Measurements from ENCODE around the gene RETN. TPM values are rescaled to one million over a fixed set of nuclear protein-coding genes. Genes with fewer than 3 reads are reported as not detected.

The RETN gene
- total and polyA plus RNA-seq, 2 experiments from 2014 or later, result not detected

DNA sequence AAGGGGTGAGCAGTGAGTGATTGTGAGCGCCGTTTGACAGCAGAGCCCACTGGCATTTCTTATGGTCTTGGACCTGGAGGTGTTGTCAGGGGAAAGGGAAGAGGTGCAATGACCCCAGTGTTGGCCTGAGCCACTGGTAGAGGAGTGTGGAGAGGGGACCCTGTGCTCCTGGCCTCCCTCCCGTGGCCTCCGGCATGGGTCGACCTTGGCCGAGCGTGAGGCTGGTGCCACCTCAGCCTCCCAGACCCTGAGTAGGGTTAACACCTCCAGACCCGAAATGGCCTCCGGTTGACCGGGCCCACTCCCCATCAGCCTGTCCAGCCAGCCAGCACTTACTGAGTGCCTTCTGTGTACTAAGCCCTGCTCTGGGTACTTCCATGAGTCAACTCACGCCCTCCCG, 18.3 kb downstream of the RETN start:
- H2AFZ ChIP-seq, result no peak overlapping the region
- Mint-ChIP-seq H3K4me1 (no peaks in the 10 kb centered on the region; the same call in 1 of the 3 replicates), H3K27me3 (ENCODE audit: insufficient read depth, low read depth, poor library complexity) (peaks cover 15% of the 10 kb centered on the region), H3K36me3 (ENCODE audit: low read depth) (peaks cover 28% of the 10 kb centered on the region), H3K27ac (no peak overlapping the region), H3K9me3 (no peaks in the 10 kb centered on the region), H3K4me3 (no peak overlapping the region)
- 0 out of 2 replicates have a peak, but pooled peaks cover 2% of the 10 kb centered on the region for H3K27me3 ChIP-seq (ENCODE audit: insufficient read depth)
- no peaks in the 10 kb centered on the region; the same call in 1 of the 2 replicates for H3K36me3 ChIP-seq (ENCODE audit: insufficient read depth)
- ATAC-seq (no peak), DNase-seq (ENCODE audit: low spot score) (no peak)
- H3F3A ChIP-seq (replicated peaks; ENCODE audit: low read depth), result 0 out of 2 replicates have a peak, but pooled peaks cover 3% of the 10 kb centered on the region
- no peak overlapping the region for H3K4me2 ChIP-seq
- peaks cover 4% of the 10 kb centered on the region; the same call in 1 of the 2 replicates for H3K9me2 ChIP-seq (ENCODE audit: insufficient read depth)
- H3K27ac ChIP-seq (ENCODE audit: low read depth), result no peak overlapping the region
- H3K4me1 ChIP-seq (ENCODE audit: insufficient read depth), result peaks cover 7% of the 10 kb centered on the region
- H4K20me1 ChIP-seq (replicated peaks; ENCODE audit: insufficient read depth), result peaks cover 8% of the 10 kb centered on the region
- no peak for TF ChIP-seq ZNF114 (CRISPR knock-in tag; IDR thresholded peaks at IDR 0.05)
- TF ChIP-seq, protein P1, sequence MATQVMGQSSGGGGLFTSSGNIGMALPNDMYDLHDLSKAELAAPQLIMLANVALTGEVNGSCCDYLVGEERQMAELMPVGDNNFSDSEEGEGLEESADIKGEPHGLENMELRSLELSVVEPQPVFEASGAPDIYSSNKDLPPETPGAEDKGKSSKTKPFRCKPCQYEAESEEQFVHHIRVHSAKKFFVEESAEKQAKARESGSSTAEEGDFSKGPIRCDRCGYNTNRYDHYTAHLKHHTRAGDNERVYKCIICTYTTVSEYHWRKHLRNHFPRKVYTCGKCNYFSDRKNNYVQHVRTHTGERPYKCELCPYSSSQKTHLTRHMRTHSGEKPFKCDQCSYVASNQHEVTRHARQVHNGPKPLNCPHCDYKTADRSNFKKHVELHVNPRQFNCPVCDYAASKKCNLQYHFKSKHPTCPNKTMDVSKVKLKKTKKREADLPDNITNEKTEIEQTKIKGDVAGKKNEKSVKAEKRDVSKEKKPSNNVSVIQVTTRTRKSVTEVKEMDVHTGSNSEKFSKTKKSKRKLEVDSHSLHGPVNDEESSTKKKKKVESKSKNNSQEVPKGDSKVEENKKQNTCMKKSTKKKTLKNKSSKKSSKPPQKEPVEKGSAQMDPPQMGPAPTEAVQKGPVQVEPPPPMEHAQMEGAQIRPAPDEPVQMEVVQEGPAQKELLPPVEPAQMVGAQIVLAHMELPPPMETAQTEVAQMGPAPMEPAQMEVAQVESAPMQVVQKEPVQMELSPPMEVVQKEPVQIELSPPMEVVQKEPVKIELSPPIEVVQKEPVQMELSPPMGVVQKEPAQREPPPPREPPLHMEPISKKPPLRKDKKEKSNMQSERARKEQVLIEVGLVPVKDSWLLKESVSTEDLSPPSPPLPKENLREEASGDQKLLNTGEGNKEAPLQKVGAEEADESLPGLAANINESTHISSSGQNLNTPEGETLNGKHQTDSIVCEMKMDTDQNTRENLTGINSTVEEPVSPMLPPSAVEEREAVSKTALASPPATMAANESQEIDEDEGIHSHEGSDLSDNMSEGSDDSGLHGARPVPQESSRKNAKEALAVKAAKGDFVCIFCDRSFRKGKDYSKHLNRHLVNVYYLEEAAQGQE (IDR thresholded peaks at IDR 0.05; ENCODE audit: unreplicated experiment), result no peak
- TF ChIP-seq, protein P2, sequence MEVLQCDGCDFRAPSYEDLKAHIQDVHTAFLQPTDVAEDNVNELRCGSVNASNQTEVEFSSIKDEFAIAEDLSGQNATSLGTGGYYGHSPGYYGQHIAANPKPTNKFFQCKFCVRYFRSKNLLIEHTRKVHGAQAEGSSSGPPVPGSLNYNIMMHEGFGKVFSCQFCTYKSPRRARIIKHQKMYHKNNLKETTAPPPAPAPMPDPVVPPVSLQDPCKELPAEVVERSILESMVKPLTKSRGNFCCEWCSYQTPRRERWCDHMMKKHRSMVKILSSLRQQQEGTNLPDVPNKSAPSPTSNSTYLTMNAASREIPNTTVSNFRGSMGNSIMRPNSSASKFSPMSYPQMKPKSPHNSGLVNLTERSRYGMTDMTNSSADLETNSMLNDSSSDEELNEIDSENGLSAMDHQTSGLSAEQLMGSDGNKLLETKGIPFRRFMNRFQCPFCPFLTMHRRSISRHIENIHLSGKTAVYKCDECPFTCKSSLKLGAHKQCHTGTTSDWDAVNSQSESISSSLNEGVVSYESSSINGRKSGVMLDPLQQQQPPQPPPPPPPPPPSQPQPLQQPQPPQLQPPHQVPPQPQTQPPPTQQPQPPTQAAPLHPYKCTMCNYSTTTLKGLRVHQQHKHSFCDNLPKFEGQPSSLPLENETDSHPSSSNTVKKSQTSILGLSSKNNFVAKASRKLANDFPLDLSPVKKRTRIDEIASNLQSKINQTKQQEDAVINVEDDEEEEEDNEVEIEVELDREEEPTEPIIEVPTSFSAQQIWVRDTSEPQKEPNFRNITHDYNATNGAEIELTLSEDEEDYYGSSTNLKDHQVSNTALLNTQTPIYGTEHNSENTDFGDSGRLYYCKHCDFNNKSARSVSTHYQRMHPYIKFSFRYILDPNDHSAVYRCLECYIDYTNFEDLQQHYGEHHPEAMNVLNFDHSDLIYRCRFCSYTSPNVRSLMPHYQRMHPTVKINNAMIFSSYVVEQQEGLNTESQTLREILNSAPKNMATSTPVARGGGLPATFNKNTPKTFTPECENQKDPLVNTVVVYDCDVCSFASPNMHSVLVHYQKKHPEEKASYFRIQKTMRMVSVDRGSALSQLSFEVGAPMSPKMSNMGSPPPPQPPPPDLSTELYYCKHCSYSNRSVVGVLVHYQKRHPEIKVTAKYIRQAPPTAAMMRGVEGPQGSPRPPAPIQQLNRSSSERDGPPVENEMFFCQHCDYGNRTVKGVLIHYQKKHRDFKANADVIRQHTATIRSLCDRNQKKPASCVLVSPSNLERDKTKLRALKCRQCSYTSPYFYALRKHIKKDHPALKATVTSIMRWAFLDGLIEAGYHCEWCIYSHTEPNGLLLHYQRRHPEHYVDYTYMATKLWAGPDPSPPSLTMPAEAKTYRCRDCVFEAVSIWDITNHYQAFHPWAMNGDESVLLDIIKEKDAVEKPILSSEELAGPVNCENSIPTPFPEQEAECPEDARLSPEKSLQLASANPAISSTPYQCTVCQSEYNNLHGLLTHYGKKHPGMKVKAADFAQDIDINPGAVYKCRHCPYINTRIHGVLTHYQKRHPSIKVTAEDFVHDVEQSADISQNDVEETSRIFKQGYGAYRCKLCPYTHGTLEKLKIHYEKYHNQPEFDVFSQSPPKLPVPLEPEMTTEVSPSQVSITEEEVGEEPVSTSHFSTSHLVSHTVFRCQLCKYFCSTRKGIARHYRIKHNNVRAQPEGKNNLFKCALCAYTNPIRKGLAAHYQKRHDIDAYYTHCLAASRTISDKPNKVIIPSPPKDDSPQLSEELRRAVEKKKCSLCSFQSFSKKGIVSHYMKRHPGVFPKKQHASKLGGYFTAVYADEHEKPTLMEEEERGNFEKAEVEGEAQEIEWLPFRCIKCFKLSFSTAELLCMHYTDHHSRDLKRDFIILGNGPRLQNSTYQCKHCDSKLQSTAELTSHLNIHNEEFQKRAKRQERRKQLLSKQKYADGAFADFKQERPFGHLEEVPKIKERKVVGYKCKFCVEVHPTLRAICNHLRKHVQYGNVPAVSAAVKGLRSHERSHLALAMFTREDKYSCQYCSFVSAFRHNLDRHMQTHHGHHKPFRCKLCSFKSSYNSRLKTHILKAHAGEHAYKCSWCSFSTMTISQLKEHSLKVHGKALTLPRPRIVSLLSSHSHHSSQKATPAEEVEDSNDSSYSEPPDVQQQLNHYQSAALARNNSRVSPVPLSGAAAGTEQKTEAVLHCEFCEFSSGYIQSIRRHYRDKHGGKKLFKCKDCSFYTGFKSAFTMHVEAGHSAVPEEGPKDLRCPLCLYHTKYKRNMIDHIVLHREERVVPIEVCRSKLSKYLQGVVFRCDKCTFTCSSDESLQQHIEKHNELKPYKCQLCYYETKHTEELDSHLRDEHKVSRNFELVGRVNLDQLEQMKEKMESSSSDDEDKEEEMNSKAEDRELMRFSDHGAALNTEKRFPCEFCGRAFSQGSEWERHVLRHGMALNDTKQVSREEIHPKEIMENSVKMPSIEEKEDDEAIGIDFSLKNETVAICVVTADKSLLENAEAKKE (CRISPR knock-in tag; IDR thresholded peaks at IDR 0.05), result no peak
- no peak for TF ChIP-seq JUNB (IDR thresholded peaks at IDR 0.05; ENCODE audit: unreplicated experiment)
- no peak for TF ChIP-seq ZNF331 (CRISPR knock-in tag; IDR thresholded peaks at IDR 0.05; ENCODE audit: low read depth)
- TF ChIP-seq, protein P3, sequence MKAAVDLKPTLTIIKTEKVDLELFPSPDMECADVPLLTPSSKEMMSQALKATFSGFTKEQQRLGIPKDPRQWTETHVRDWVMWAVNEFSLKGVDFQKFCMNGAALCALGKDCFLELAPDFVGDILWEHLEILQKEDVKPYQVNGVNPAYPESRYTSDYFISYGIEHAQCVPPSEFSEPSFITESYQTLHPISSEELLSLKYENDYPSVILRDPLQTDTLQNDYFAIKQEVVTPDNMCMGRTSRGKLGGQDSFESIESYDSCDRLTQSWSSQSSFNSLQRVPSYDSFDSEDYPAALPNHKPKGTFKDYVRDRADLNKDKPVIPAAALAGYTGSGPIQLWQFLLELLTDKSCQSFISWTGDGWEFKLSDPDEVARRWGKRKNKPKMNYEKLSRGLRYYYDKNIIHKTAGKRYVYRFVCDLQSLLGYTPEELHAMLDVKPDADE (IDR thresholded peaks at IDR 0.05), result no peak
- H3K4me3 ChIP-seq, result no peak overlapping the region
- no peaks in the 10 kb centered on the region for H3K79me2 ChIP-seq (replicated peaks; ENCODE audit: insufficient read depth)
